ENCODE data around the gene OSTF1.

OSTF1 gene

GRCh38 chr9:75087824-75088645, at the start of gene OSTF1, which contains the start of gene NMRK1:
TSS of gene OSTF1 (plus strand) at chr9:75088514. CDS start at chr9:75088693, 179 bp downstream.
TSS of gene NMRK1 (minus strand) at chr9:75088155. CDS start at chr9:75083115, 5,040 bp downstream.
- DNase-seq: peak; percentile 80 to 89

GRCh38 chr9:75039009-75039408, 49.3 kb upstream of the OSTF1 start:
- DNase-seq: no peak

- DNase-seq: no peak
Observed at GRCh38 chr9:75039801-75040200, 48.5 kb upstream of the OSTF1 start.

- DNase-seq: no peak
Observed at GRCh38 chr9:75041041-75041440, 47.3 kb upstream of the OSTF1 start.

GRCh38 chr9:75046725-75047345, 41.5 kb upstream of the OSTF1 start:
- DNase-seq: no peak

GRCh38 chr9:75047506-75047905, 40.8 kb upstream of the OSTF1 start:
- DNase-seq: no peak

GRCh38 chr9:75051285-75051684, 37.0 kb upstream of the OSTF1 start:
- no peak for DNase-seq

GRCh38 chr9:75053869-75054268, 34.4 kb upstream of the OSTF1 start:
- no peak for DNase-seq

GRCh38 chr9:75054368-75055001, 33.8 kb upstream of the OSTF1 start:
- no peak for DNase-seq

- no peak for DNase-seq
Observed at GRCh38 chr9:75061169-75061568, 27.1 kb upstream of the OSTF1 start.

- no peak for DNase-seq
Observed at GRCh38 chr9:75063556-75064305, 24.6 kb upstream of the OSTF1 start.

- no peak for DNase-seq
Observed at GRCh38 chr9:75064307-75065025, 23.8 kb upstream of the OSTF1 start.

- no peak for DNase-seq
Observed at GRCh38 chr9:75065510-75065909, 22.8 kb upstream of the OSTF1 start.

- no peak for DNase-seq
Observed at GRCh38 chr9:75067894-75068293, 20.4 kb upstream of the OSTF1 start.

- DNase-seq: no peak
Observed at GRCh38 chr9:75069171-75069570, 19.1 kb upstream of the OSTF1 start.

- no peak for DNase-seq
Observed at GRCh38 chr9:75071530-75072122, 16.7 kb upstream of the OSTF1 start.

GRCh38 chr9:75072895-75073294, 15.4 kb upstream of the OSTF1 start:
- no peak for DNase-seq

- no peak for DNase-seq
Observed at GRCh38 chr9:75081632-75082031, 6.7 kb upstream of the OSTF1 start.

- no peak for DNase-seq
Observed at GRCh38 chr9:75083188-75083970, 4.9 kb upstream of the OSTF1 start.

GRCh38 chr9:75084081-75084672, 4.1 kb upstream of the OSTF1 start:
- no peak for DNase-seq

GRCh38 chr9:75085640-75086039, 2.7 kb upstream of the OSTF1 start:
- no peak for DNase-seq
